GM12892 (cell line): ENCODE results near the gene GOLGA7B.
"Not testable (repeated sequence)": the region's sequence is repeated elsewhere in the genome, so short reads cannot be mapped to it uniquely, and the experiment has no call there.

Source experiments
- DNase-seq: peaks from one replicate; pipeline ENCODE4 v3.0.0; 2011; ENCODE audit not compliant: insufficient read length
- FAIRE-seq: peaks from 2 replicates; lab custom pipeline; 2011; peaks lifted over from hg19 to GRCh38; lab: Jason Lieb, UNC
- POLR2A ChIP-seq: IDR thresholded peaks from 2 replicates; pipeline ENCODE4 v1.6.1; 2011; ENCODE audit warnings: low read depth, low read length, control low read depth
- POLR2AphosphoS5 ChIP-seq: IDR thresholded peaks from 2 replicates; pipeline ENCODE4 v1.6.1; 2011; ENCODE audit warnings: low read depth, low read length, control low read depth
- TAF1 ChIP-seq: IDR thresholded peaks from 2 replicates; pipeline ENCODE4 v1.6.1; 2011; ENCODE audit warnings: low read depth, mild to moderate bottlenecking, control low read depth, low read length, borderline replicate concordance

The GOLGA7B gene

GRCh38 chr10:97842656-97843280 lies 6.9 kb upstream of the GOLGA7B start:
- FAIRE-seq (no peak), DNase-seq (no peak)
- TF ChIP-seq TAF1 (no peak), POLR2AphosphoS5 (no peak), POLR2A (no peak)

- no peak for DNase-seq
- FAIRE-seq, result no peak
- TF ChIP-seq TAF1 (no peak), POLR2AphosphoS5 (no peak), POLR2A (no peak)
Measured at GRCh38 chr10:97843281-97843671, 6.4 kb upstream of the GOLGA7B start.

DNA sequence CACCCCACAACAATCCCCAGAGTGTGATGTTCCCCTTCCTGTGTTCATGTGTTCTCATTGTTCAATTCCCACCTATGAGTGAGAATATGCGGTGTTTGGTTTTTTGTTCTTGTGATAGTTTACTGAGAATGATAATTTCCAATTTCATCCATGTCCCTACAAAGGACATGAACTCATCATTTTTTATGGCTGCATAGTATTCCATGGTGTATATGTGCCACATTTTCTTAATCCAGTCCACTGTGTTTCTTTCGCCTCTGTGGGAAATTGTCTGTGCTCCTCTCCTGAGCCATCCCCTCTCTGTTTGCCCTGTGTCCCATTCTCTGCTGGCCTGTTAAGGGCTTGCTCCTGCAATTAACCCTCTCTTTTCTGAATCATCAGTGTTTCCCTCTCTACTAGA lies 5.7 kb upstream of the GOLGA7B start:
- not testable (repeated sequence) for FAIRE-seq, DNase-seq

- DNase-seq, result no peak
- TF ChIP-seq POLR2AphosphoS5 (no peak), TAF1 (no peak), POLR2A (no peak)
- FAIRE-seq, result no peak
Measured at GRCh38 chr10:97844678-97845077, 5.0 kb upstream of the GOLGA7B start.

DNA sequence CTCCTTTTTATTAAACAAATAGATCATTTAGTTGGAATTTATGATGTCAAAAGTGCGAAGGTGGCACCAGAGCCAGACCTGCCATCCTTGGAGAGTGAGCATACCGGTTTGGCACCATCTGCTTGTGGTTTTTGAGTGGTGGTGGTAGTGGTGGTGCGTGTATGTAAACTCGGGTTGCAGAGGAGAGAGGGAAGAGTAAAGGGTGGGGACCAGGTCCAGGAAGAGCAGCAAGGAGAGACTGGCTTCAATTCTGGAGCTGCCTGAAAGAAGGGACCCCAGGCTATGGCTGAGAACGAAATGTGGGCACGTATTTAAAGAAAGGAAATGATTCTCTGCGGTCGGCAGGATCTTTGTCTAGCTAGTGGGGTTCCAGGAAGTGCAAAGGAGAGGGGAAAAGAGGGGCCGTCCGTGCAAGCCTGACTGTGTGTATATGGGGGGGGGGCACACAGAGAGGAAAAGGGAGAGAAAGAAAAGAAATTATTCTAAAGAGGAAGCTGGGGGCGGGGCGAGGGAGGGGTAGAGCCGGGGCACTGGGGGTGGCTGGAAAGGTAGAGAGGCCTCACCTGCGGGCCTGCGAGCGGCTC lies 448 bp upstream of the GOLGA7B start:
- FAIRE-seq, result no peak
- DNase-seq, result no peak
- TF ChIP-seq POLR2AphosphoS5, result no peak
- no peak for TF ChIP-seq POLR2A
- no peak for TF ChIP-seq TAF1

- DNase-seq (no peak), FAIRE-seq (no peak)
- no peak for TF ChIP-seq TAF1
- no peak for TF ChIP-seq POLR2A
- no peak for TF ChIP-seq POLR2AphosphoS5
Measured at GRCh38 chr10:97850446-97850845, 803 bp downstream of the GOLGA7B start.

DNA sequence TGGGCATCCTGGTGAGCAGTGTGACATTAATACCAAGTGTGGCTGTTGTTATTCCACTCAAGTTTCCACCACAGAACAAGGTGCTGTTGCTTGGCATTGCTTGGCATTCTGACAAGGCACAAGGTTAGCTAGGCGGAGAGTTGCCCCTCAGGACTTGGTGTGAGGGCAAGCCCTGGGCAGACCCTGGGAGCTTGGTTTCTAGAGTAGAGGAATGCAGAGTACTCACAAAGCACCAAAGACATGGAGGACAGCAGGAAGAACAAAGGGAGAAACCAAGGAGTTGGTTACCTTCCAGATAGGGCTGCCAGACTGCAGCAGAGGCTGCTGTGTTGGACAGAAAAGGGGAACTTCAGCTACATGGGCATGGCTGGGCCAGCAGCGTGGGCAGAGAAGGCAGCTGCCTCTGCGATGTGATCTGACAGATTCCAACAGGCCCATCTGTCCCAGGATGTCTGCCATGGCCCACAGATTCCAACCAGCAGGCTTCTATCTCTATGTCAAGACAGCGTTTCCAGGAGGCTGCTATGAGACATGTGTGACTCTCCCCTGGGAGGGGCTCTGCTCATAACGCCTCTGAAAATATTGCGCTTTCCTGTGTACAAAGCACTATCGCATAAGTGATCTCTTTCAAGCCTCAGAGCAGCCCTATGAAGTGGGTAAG lies 1.8 kb downstream of the GOLGA7B start:
- TF ChIP-seq POLR2A, result no peak
- no peak for TF ChIP-seq TAF1
- TF ChIP-seq POLR2AphosphoS5, result no peak
- DNase-seq (no peak), FAIRE-seq (no peak)

DNA sequence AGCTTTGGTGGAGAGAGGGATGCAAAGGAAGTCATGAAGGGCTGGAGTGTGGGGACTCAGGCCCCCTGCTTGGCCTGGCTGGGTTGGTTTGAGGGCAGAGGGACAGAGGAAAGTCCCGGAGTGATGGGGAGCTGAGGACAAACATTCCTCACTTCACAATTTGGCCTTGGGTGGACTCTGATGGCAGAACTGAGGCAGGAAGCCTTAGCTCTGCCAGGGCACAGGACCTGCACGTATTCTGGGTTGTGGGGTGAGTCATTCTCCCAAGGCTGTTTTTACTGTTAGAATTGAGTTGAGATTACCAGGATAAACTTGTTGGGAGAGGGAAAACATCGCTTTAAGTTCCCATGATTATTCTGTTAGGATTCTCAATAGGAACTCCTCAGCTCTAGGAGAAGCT lies 2.6 kb downstream of the GOLGA7B start:
- no peak for FAIRE-seq
- DNase-seq, result no peak
- no peak for TF ChIP-seq POLR2A
- no peak for TF ChIP-seq TAF1
- TF ChIP-seq POLR2AphosphoS5, result no peak

DNA sequence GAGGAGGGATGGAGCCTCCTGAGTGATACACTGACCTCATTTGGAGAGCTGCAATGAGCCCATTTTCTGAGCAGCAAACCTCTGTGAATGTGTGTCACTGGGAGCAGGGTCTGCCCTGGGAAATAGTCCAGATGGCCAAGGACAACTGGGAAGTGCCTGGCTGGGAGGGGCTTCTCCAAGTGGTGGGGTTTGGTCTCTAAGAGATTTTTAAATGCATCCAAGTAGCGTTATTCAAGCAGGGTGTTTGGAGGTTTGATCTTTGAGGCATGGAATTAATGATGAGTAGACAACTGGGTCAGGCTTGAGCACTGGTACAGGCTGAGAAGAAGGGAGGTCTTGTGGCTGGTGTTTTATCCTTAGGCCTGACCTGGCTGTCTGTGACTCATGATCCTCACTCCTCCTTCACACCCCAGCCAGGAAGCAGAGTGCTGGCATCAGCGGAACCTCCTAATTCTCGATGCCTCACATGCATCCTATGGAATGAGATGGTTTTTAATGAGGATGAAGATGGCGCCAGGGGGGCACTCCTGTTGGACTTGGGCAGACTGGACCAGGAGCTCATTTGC lies 3.3 kb downstream of the GOLGA7B start:
- FAIRE-seq (no peak), DNase-seq (no peak)
- TF ChIP-seq POLR2A (no peak), POLR2AphosphoS5 (no peak), TAF1 (no peak)

DNA sequence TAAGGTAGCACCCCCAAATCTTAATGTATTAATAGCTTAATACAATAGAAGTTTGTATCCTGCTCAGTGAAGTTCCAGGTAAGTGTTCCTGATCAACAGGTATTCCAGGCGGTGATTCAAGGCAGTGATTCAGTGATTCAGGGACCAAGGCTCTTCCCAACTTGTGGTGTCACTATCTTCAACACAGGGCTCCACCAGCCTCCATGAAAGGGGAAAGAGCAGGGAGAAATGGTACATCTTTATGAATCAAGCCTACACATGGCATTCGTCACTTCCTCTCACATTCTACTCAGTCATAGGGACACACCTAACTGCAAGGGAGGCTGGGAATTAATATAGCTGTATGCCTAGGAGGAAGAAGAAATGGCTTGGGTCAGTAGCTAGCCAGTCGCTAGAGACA lies 5.1 kb downstream of the GOLGA7B start:
- no peak for TF ChIP-seq POLR2AphosphoS5
- no peak for TF ChIP-seq POLR2A
- no peak for TF ChIP-seq TAF1
- no peak for FAIRE-seq

GRCh38 chr10:97858001-97858439 lies 8.4 kb downstream of the GOLGA7B start:
- FAIRE-seq (no peak), DNase-seq (no peak)
- TF ChIP-seq POLR2A (no peak), TAF1 (no peak), POLR2AphosphoS5 (no peak)

More for the DNA sequence above, 5.1 kb downstream of the GOLGA7B start:
- no peak for DNase-seq

DNA sequence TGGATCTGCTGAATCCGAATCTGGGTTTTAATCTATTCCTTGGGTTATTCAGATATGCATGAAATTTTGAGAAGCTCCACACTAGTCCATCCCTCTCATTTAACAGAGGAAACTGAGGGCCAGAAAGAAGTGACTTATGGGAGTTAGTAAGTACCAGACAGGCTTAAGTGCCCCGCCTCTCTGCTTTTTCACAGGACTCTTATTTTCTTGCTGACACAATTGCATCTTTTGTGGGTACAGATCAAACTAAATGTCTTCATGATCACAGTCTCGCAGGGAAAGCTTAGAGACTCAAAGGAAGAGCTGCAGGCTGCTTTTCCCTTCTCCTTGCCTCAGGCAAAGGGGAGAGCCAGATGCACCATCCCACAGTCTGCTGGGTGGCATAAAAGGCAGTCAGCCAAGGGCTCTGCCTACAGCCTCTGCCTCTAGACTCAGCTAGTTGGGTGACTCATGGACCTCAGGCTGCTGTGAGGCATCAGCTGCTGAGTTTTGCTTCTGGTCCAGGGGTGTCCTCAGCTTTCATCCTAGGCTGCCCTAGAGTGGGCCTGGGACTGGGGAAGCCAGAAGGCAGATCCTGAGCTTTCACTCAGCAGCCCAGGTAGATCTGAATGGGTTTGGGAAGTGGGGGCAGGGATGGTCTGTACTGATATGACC lies 11.6 kb downstream of the GOLGA7B start:
- FAIRE-seq (no peak), DNase-seq (no peak)
- no peak for TF ChIP-seq POLR2A
- TF ChIP-seq POLR2AphosphoS5, result no peak
- TF ChIP-seq TAF1, result no peak
